Medulla oblongata (tissue), 1 donor: ENCODE data around the gene ACVR2B.

Source experiments
- DNase-seq: peaks from one replicate; pipeline ENCODE4 v3.0.0-alpha.2; 2015; ENCODE audit errors: extremely low spot score

ACVR2B gene

GRCh38 chr3:38488949-38489348 is 35.3 kb downstream of the ACVR2B start:
- no peak for DNase-seq

GRCh38 chr3:38489766-38490165 is 36.1 kb downstream of the ACVR2B start:
- DNase-seq, result peak; percentile 21

- DNase-seq, result no peak
These were observed 36.8 kb downstream of the ACVR2B start for GRCh38 chr3:38490281-38491030.

- no peak for DNase-seq
These were observed 37.5 kb downstream of the ACVR2B start for GRCh38 chr3:38491215-38491614.

GRCh38 chr3:38493031-38493430 is 39.3 kb downstream of the ACVR2B start:
- no peak for DNase-seq

- peak; percentile 95 for DNase-seq
These were observed 42.6 kb downstream of the ACVR2B start, which contains the start of gene EXOG for GRCh38 chr3:38496131-38496910. TSS of gene EXOG (plus strand) at chr3:38496340. CDS start at chr3:38496368, 28 bp downstream.

GRCh38 chr3:38497031-38497430 is 43.3 kb downstream of the ACVR2B start:
- no peak for DNase-seq

- no peak for DNase-seq
These were observed 47.2 kb downstream of the ACVR2B start for GRCh38 chr3:38500688-38501417.

- DNase-seq, result no peak
These were observed 53.4 kb downstream of the ACVR2B start for GRCh38 chr3:38507120-38507519.

GRCh38 chr3:38509732-38510131 is 56.0 kb downstream of the ACVR2B start:
- DNase-seq, result no peak

- DNase-seq, result no peak
These were observed 56.9 kb downstream of the ACVR2B start for GRCh38 chr3:38510631-38511030.

GRCh38 chr3:38511546-38511945 is 57.9 kb downstream of the ACVR2B start:
- no peak for DNase-seq

- no peak for DNase-seq
These were observed 61.7 kb downstream of the ACVR2B start for GRCh38 chr3:38515367-38515766.

GRCh38 chr3:38516669-38517068 is 63.0 kb downstream of the ACVR2B start:
- no peak for DNase-seq

- no peak for DNase-seq
These were observed 65.3 kb downstream of the ACVR2B start for GRCh38 chr3:38519000-38519399.

GRCh38 chr3:38519651-38520050 is 66.0 kb downstream of the ACVR2B start:
- DNase-seq, result no peak

- DNase-seq, result peak; percentile 83
These were observed 67.8 kb downstream of the ACVR2B start for GRCh38 chr3:38521391-38521987.

GRCh38 chr3:38522002-38522401 is 68.3 kb downstream of the ACVR2B start:
- no peak for DNase-seq

GRCh38 chr3:38524141-38524739 is 70.5 kb downstream of the ACVR2B start:
- DNase-seq, result no peak

- no peak for DNase-seq
These were observed 73.1 kb downstream of the ACVR2B start for GRCh38 chr3:38526792-38527191.

- DNase-seq, result no peak
These were observed 74.8 kb downstream of the ACVR2B start for GRCh38 chr3:38528457-38528856.

GRCh38 chr3:38532529-38532928 is 78.8 kb downstream of the ACVR2B start:
- DNase-seq, result no peak
